NCI-H446 (cell line): Measurements from ENCODE around the gene P2RY12.

Experiments used
- DNase-seq, 2 experiments: peaks; one replicate each; lab custom pipeline; 2025; lab: John Stamatoyannopoulos, UW

The P2RY12 gene

GRCh38 chr3:151346292-151346691 lies 38.3 kb downstream of the P2RY12 start:
- DNase-seq, result no peak

GRCh38 chr3:151345859-151346258 lies 38.7 kb downstream of the P2RY12 start:
- DNase-seq, result no peak

- DNase-seq, result no peak
Measured at GRCh38 chr3:151331696-151332095, 52.9 kb downstream of the P2RY12 start.

- DNase-seq, result no peak
Measured at GRCh38 chr3:151330899-151331298, 53.7 kb downstream of the P2RY12 start.

GRCh38 chr3:151330379-151330778 lies 54.2 kb downstream of the P2RY12 start:
- DNase-seq, result no peak

GRCh38 chr3:151329363-151329762 lies 55.2 kb downstream of the P2RY12 start, which contains the start of gene P2RY13:
TSS of gene P2RY13 (minus strand) at chr3:151329549. CDS start at chr3:151329528, 21 bp downstream.
- no peak for DNase-seq

DNA sequence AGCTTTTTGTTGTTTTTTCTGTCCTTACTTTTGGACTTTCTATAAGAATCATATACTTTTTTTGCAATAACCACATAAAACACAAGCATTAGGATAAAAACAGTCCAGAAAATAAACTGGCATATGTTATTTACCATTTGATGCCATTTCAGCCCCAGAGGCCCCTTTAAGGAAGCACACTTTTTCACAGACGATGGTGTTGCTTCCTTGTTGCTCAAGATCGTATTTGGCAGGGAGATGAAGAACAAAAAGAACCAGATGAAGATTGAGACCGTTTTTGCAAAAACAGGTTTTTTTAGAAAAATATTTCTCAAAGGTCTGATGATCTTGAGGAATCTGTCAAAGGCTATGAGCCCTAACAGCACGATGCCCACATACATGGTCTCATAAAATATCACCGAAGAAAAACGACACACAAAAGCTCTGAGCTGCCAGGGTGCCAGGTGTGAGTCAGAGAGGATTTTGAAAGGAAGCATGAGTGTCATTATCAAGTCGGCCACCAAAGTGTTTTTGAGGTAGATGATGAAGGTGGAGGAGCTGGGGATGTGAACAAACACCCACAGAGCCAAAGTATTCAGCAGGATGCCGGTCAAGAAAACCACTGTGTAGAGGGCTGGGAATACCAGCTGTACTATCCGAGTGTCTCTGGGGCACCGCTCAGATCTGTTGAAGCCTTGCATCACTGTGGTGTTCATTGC lies 56.1 kb downstream of the P2RY12 start:
- DNase-seq, result no peak

GRCh38 chr3:151327571-151328198 lies 56.9 kb downstream of the P2RY12 start:
- peak in 1 of 2 experiments; percentile 21 for DNase-seq

GRCh38 chr3:151322511-151322910 lies 62.0 kb downstream of the P2RY12 start:
- DNase-seq, result no peak

- no peak for DNase-seq
Measured at GRCh38 chr3:151321526-151321925, 63.0 kb downstream of the P2RY12 start.

DNA sequence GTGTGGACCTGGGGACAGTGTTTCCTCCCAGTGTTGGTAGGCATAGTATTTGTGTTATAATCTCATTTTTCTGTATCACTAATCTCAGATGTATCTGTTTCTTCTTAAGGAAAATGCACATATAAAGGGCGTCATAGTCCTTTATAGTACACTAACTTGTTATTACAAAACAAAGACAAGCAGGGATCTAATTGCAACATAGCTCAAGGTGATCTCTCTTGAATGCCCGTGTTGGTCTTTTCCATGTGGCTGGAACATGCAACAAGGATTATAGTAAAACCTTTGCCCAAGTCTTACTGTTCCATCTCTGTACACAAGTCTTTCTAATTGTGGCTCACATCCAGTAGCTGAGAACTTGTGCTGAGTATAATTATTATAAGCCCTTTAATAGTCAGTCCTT lies 64.4 kb downstream of the P2RY12 start:
- no peak for DNase-seq

- no peak for DNase-seq
Measured at GRCh38 chr3:151319628-151320027, 64.9 kb downstream of the P2RY12 start.

DNA sequence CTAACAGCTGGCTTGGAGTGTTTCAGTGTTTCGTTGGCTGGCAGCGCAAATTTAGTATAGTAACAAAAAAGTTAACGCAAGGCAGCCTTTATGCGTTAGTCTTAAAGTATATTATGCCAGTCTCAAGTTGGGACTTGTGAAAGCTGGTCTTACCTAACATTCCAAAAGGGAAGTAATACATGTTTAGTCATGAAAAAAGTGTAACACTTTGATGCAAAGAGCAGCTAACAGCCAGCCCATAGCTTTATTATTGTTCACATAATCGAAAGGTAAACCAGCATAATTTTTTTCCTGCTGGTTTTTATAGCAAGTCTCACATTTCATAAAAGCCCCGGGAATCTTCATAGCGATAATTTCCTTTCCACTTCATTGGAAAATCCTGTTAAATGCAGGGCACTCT lies 65.6 kb downstream of the P2RY12 start:
- no peak for DNase-seq

DNA sequence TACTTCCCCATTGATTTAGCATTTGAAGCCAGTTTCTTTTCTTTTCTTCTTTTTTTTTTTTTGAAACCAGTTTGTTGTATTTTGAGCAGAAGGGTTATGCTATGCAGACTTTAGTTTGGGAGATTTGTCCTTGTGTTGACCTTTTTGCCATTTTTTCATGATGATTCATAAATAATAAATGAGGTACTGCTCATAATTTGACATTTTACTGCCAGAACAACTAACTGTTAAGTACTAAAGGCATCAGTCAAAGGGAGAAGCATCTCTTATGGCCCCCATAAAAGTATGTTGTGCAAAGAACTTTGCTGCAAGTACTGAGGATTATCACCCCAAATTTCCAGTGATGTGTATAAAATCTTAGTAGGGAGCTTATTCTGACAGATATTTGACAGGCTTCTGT lies 66.2 kb downstream of the P2RY12 start:
- no peak for DNase-seq

DNA sequence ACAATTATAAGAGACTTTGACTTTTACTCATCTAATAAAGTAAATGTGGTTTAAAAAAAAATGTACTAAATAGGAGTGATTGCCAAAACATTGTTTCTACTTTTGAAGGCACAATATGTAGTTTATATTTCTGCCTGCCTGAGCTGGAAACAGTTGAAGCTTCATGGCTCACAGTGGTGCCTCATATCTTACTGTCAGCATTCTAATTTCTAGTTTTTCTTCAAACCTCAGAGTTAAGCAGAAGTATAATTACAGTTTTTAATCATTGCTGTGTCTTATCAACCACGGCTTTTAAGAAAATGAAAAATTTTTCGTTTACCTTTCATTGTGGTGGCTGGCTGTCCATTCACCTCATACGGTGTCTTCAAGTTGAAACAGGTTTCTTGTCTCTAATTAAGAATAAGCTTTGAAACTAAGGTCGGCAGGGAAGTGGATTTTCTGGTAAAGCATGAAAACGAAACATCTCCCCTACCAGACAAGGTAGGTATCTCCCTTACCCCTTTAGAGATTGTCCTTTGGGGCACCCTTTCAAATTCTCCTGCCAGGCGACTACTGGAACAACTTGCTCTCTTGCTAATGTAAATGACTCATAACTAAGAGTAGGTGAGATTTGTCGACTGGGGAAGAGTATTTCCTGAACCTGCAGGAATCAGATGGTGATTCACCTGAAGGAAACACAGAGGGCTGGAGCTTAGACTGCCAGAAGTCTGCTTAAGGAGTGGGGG lies 68.1 kb downstream of the P2RY12 start, which contains the start of gene GPR87:
Gene GPR87, minus strand, starts transcription at position 554 of the 725 bp plus-strand sequence. CDS start 16,720 bp downstream, outside the sequence.
- DNase-seq, result no peak

- DNase-seq, result no peak
Measured at GRCh38 chr3:151315846-151316245, 68.7 kb downstream of the P2RY12 start.

GRCh38 chr3:151315136-151315535 lies 69.4 kb downstream of the P2RY12 start:
- no peak for DNase-seq

- no peak for DNase-seq
Measured at GRCh38 chr3:151314593-151314992, 70.0 kb downstream of the P2RY12 start.

GRCh38 chr3:151314137-151314536 lies 70.4 kb downstream of the P2RY12 start:
- DNase-seq, result no peak

- no peak for DNase-seq
Measured at GRCh38 chr3:151312972-151313371, 71.6 kb downstream of the P2RY12 start.

DNA sequence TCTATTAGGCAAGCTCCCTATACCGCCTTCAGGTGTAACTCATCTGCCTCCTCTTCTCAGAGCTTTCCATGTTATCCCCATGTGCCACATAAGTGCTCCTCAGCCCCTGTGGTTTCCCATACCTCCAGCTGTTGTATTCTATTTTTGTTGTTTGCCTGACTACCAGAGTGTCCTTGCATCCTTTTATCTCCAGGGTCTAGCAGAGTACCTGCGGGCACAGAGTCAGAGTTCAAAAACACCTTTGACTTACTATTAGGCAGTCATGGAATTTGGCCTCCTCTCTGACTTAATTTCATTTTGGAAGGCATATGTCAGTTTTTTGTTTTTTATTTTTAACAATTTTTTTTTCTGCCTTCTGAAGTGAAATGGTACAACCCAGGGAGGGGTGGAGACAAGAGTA lies 75.0 kb downstream of the P2RY12 start:
- no peak for DNase-seq

GRCh38 chr3:151307583-151308488 lies 76.7 kb downstream of the P2RY12 start:
- DNase-seq, result no peak
